Activated CD8-positive, alpha-beta T cell treated with anti-CD3 and anti-CD28 coated beads for 36 hours (primary cell): ENCODE measurements around the gene WBP2. TPM values are rescaled to one million over a fixed set of nuclear protein-coding genes. Genes with fewer than 3 reads are reported as not detected.
"Not testable (repeated sequence)": the region's sequence is repeated elsewhere in the genome, so short reads cannot be mapped to it uniquely, and the experiment has no call there.

ENCODE experiments used
- ATAC-seq: fragments of 200-7000 bp; cut with Tn5 transposase; one replicate; pipeline ENCODE4 v1.10.0; 2021; ENCODE audit warnings: mild to moderate bottlenecking, moderate library complexity
- CTCF ChIA-PET: fragments of 350-600 bp; sonication (Branson Sonifier 250); formaldehyde crosslinking; loops from one replicate; lab custom pipeline; 2021; ENCODE audit warnings: antibody characterized with exemption; lab: Charles Lee
- POLR2A ChIA-PET: fragments of 350-600 bp; sonication (Branson Sonifier 250); formaldehyde crosslinking; loops from one replicate; lab custom pipeline; 2021; ENCODE audit warnings: antibody characterized with exemption; lab: Charles Lee
- DNase-seq: peaks from one replicate; pipeline ENCODE4 v3.0.0-alpha.2; 2020
- H3K27ac Mint-ChIP-seq: one replicate; pipeline ENCODE4 v1.8.0; 2021; ENCODE audit warnings: mild to moderate bottlenecking, mixed read lengths
- H3K27me3 Mint-ChIP-seq: one replicate; pipeline ENCODE4 v1.8.0; 2021; ENCODE audit warnings: mixed read lengths
- H3K36me3 Mint-ChIP-seq: one replicate; pipeline ENCODE4 v1.8.0; 2021; ENCODE audit warnings: low read depth, mixed read lengths
- H3K4me1 Mint-ChIP-seq: one replicate; pipeline ENCODE4 v1.8.0; 2021; ENCODE audit warnings: low read depth, mixed read lengths
- H3K4me3 Mint-ChIP-seq: one replicate; pipeline ENCODE4 v1.8.0; 2021; ENCODE audit warnings: mild to moderate bottlenecking, moderate library complexity, mixed read lengths
- H3K9me3 Mint-ChIP-seq: one replicate; pipeline ENCODE4 v1.8.0; 2021; ENCODE audit warnings: mixed read lengths
- intact Hi-C: fragments of 100-400 bp; cut with micrococcal nuclease; formaldehyde crosslinking; loops from one replicate; pipeline ENCODE4 v1.10.0; 2022
- total RNA-seq, 2 experiments: library from RNA; stranded (reverse); gene quantifications; one replicate each; pipeline ENCODE4 v1.2.3, GENCODE V29; 2021
- TF ChIP-seq, protein P1 (sequence below): fragments of 200-600 bp; IDR thresholded peaks from one replicate; pipeline ENCODE4 v1.8.0; 2022; ENCODE audit warnings: antibody characterized with exemption, mild to moderate bottlenecking

WBP2 gene
- total RNA-seq, 2 experiments from 2014 or later = 54.4 to 58.5 TPM

DNA sequence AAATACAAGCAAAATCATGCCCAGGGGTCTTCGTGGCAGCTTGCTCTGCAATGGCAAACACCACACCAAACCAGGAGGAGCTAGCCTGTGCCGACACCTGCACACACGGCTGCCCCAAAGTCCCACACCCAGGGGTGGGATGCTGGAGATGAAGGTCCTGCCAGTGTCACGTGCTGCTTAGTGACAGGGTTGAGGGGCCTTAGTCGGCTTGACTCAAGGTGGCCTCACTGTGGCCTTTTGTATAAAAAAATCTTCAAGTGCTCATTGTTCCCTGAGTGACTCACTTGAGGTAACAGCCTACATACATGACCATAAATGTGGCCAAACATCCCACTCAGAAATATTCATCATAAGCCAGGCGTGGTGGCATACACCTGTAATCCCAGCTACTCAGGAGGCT lies 34.3 kb upstream of the WBP2 start:
- intact Hi-C loops = no loop called here
- Mint-ChIP-seq H3K4me1 (peaks cover 13% of the 10 kb centered on the region), H3K4me3 (no peak overlapping the region), H3K27me3 (no peaks in the 10 kb centered on the region), H3K36me3 (peaks cover 10% of the 10 kb centered on the region), H3K9me3 (no peaks in the 10 kb centered on the region), H3K27ac (peak overlapping the region; percentile 46)
- TF ChIP-seq, protein P1, sequence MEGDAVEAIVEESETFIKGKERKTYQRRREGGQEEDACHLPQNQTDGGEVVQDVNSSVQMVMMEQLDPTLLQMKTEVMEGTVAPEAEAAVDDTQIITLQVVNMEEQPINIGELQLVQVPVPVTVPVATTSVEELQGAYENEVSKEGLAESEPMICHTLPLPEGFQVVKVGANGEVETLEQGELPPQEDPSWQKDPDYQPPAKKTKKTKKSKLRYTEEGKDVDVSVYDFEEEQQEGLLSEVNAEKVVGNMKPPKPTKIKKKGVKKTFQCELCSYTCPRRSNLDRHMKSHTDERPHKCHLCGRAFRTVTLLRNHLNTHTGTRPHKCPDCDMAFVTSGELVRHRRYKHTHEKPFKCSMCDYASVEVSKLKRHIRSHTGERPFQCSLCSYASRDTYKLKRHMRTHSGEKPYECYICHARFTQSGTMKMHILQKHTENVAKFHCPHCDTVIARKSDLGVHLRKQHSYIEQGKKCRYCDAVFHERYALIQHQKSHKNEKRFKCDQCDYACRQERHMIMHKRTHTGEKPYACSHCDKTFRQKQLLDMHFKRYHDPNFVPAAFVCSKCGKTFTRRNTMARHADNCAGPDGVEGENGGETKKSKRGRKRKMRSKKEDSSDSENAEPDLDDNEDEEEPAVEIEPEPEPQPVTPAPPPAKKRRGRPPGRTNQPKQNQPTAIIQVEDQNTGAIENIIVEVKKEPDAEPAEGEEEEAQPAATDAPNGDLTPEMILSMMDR = no peak
- POLR2A ChIA-PET = interaction anchor here (1.0 to 1.1 kb wide), 3 partner anchors 9 to 11 kb away, joined by 3 read pairs; partner anchors contain the start of gene TRIM47
- ATAC-seq = peak; percentile 71
- CTCF ChIA-PET = interaction anchor here (0.6 to 9.8 kb wide), 5 partner anchors 8 to 107 kb away, joined by 3 to 78 read pairs (median 3); partner anchors contain the start of gene TRIM47
- DNase-seq = peak; percentile 24

DNA sequence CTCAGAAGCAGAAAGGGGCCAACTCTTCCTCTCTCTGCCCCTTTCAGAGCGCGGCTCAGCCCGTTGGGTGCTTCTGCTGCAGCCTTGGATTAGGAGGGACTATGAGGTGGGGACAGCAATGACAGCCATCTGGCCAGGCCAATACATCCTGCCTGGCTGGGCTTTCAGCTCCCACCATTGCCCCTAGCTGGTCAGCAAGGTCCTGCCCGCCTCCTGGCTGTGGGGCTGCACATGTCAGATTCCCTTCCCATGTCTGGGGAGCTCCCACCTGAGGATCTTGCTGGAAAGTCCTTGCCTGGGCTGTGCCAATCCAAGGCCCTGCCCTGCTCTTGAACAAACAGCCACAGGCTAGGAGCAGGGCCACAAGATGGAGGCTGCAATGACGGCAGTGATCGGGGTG lies 33.3 kb upstream of the WBP2 start:
- H3K27me3 Mint-ChIP-seq = no peaks in the 10 kb centered on the region
- CTCF ChIA-PET = interaction anchor here (0.6 to 1.1 kb wide), 3 partner anchors 11 to 126 kb away, joined by 3 to 4 read pairs (median 3); no protein-coding TSS in a partner anchor
- no peaks in the 10 kb centered on the region for H3K9me3 Mint-ChIP-seq
- H3K4me3 Mint-ChIP-seq = no peak overlapping the region
- no peak for DNase-seq
- POLR2A ChIA-PET = no interaction called here
- intact Hi-C loops = no loop called here
- H3K27ac Mint-ChIP-seq = no peak overlapping the region
- ATAC-seq = no peak
- TF ChIP-seq, protein P1 = no peak
- peaks cover 8% of the 10 kb centered on the region for H3K4me1 Mint-ChIP-seq
- peaks cover 7% of the 10 kb centered on the region for H3K36me3 Mint-ChIP-seq

- H3K9me3 Mint-ChIP-seq, intact Hi-C loops, DNase-seq, H3K4me3 Mint-ChIP-seq, H3K27me3 Mint-ChIP-seq, ATAC-seq, H3K36me3 Mint-ChIP-seq, H3K27ac Mint-ChIP-seq: not testable (repeated sequence)
- POLR2A ChIA-PET = interaction anchor here (1.2 kb wide), 2 partner anchors 9 to 10 kb away, joined by 3 to 4 read pairs; no protein-coding TSS in a partner anchor
- CTCF ChIA-PET = interaction anchor here (2.2 kb wide), 1 partner anchor 24 kb away, joined by 8 read pairs; no protein-coding TSS in a partner anchor
- peaks cover 11% of the 10 kb centered on the region for H3K4me1 Mint-ChIP-seq
Measured at GRCh38 chr17:75885860-75886259, 30.7 kb upstream of the WBP2 start.

DNA sequence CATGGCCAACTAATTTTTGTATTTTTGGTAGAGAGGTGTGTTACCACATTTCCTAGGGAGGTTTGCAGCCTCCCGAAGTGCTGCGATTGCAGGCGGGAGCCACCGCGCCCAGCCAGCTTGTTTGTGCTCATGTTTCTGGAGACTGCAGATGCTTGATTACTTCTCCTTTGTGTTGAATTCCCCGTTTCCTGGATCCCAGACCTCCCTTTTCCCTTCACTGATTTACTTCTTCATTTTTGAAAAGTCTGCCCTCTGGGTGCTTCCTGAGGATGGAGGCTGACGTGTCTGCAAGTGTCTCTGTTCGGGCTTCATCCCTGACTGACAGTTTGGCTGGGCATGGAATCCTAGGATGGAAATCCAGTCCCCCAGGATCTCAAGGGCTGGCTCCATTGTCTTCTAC lies 30.3 kb upstream of the WBP2 start:
- DNase-seq = no peak
- Mint-ChIP-seq H3K4me1 (peaks cover 9% of the 10 kb centered on the region), H3K36me3 (peaks cover 2% of the 10 kb centered on the region), H3K4me3 (no peak overlapping the region), H3K27ac (no peak overlapping the region), H3K27me3 (no peaks in the 10 kb centered on the region), H3K9me3 (no peaks in the 10 kb centered on the region)
- TF ChIP-seq, protein P1 = no peak
- ChIA-PET POLR2A (interaction anchor here (1.2 kb wide), 2 partner anchors 8 to 10 kb away, joined by 3 to 4 read pairs; no protein-coding TSS in a partner anchor), CTCF (interaction anchor here (2.2 kb wide), 1 partner anchor 24 kb away, joined by 8 read pairs; no protein-coding TSS in a partner anchor)
- no peak for ATAC-seq
- intact Hi-C loops = no loop called here

- H3K4me1 Mint-ChIP-seq = peaks cover 8% of the 10 kb centered on the region
- no peaks in the 10 kb centered on the region for H3K27me3 Mint-ChIP-seq
- H3K4me3 Mint-ChIP-seq = no peak overlapping the region
- intact Hi-C loops = no loop called here
- H3K9me3 Mint-ChIP-seq = no peaks in the 10 kb centered on the region
- no peaks in the 10 kb centered on the region for H3K36me3 Mint-ChIP-seq
- POLR2A ChIA-PET = interaction anchor here (1.8 kb wide), 1 partner anchor 14 kb away, joined by 8 read pairs; the partner anchor contains the start of gene TRIM65
- no peak for ATAC-seq
- no peak overlapping the region for H3K27ac Mint-ChIP-seq
- CTCF ChIA-PET = interaction anchor here (0.9 to 3.9 kb wide), 8 partner anchors 8 to 132 kb away, joined by 3 to 34 read pairs (median 6); partner anchors contain the start of gene TRIM65
- TF ChIP-seq, protein P1 = no peak
- DNase-seq = no peak
Measured at GRCh38 chr17:75881678-75882454, 26.7 kb upstream of the WBP2 start.
